Brain pericyte (primary cell): ENCODE results near the gene TTC39C.
"Not testable (repeated sequence)": the region's sequence is repeated elsewhere in the genome, so short reads cannot be mapped to it uniquely, and the experiment has no call there.

ENCODE experiments used
- DNase-seq: peaks from one replicate; pipeline ENCODE4 v3.0.0-alpha.2; 2012; ENCODE audit warnings: low read depth, low spot score

The TTC39C gene

GRCh38 chr18:24016643-24017042 is 2.1 kb downstream of the TTC39C start:
- no peak for DNase-seq

GRCh38 chr18:24018299-24018886 is 3.8 kb downstream of the TTC39C start:
- DNase-seq, result no peak

- DNase-seq, result no peak
Observed at GRCh38 chr18:24019641-24020331, 5.2 kb downstream of the TTC39C start.

- no peak for DNase-seq
Observed at GRCh38 chr18:24021505-24021904, 7.0 kb downstream of the TTC39C start.

- no peak for DNase-seq
Observed at GRCh38 chr18:24022161-24022560, 7.6 kb downstream of the TTC39C start.

- DNase-seq, result no peak
Observed at GRCh38 chr18:24023185-24023814, 8.7 kb downstream of the TTC39C start.

- no peak for DNase-seq
Observed at GRCh38 chr18:24024425-24024824, 9.9 kb downstream of the TTC39C start.

GRCh38 chr18:24026457-24026856 is 11.9 kb downstream of the TTC39C start:
- no peak for DNase-seq

GRCh38 chr18:24027156-24027827 is 12.7 kb downstream of the TTC39C start:
- DNase-seq, result no peak

GRCh38 chr18:24028946-24029345 is 14.4 kb downstream of the TTC39C start:
- not testable (repeated sequence) for DNase-seq

GRCh38 chr18:24031318-24031717 is 16.8 kb downstream of the TTC39C start:
- no peak for DNase-seq

- no peak for DNase-seq
Observed at GRCh38 chr18:24031916-24032315, 17.4 kb downstream of the TTC39C start.

GRCh38 chr18:24033641-24034412 is 19.3 kb downstream of the TTC39C start:
- no peak for DNase-seq

- DNase-seq, result no peak
Observed at GRCh38 chr18:24035316-24035715, 20.8 kb downstream of the TTC39C start.

GRCh38 chr18:24039671-24040070 is 25.1 kb downstream of the TTC39C start:
- DNase-seq, result no peak

GRCh38 chr18:24041691-24042090 is 27.1 kb downstream of the TTC39C start:
- DNase-seq, result no peak

- no peak for DNase-seq
Observed at GRCh38 chr18:24043403-24043802, 28.8 kb downstream of the TTC39C start.

GRCh38 chr18:24048261-24048660 is 33.7 kb downstream of the TTC39C start:
- DNase-seq, result no peak

- no peak for DNase-seq
Observed at GRCh38 chr18:24049142-24049541, 34.6 kb downstream of the TTC39C start.

GRCh38 chr18:24051031-24051947 is 36.7 kb downstream of the TTC39C start:
- DNase-seq, result no peak

- DNase-seq, result no peak
Observed at GRCh38 chr18:24052053-24052452, 37.5 kb downstream of the TTC39C start.
